ENCODE results near the gene ARHGEF1.

The ARHGEF1 gene

GRCh38 chr19:41886761-41887710 lies 4.1 kb downstream of the ARHGEF1 start:
- DNase-seq: no peak

DNA sequence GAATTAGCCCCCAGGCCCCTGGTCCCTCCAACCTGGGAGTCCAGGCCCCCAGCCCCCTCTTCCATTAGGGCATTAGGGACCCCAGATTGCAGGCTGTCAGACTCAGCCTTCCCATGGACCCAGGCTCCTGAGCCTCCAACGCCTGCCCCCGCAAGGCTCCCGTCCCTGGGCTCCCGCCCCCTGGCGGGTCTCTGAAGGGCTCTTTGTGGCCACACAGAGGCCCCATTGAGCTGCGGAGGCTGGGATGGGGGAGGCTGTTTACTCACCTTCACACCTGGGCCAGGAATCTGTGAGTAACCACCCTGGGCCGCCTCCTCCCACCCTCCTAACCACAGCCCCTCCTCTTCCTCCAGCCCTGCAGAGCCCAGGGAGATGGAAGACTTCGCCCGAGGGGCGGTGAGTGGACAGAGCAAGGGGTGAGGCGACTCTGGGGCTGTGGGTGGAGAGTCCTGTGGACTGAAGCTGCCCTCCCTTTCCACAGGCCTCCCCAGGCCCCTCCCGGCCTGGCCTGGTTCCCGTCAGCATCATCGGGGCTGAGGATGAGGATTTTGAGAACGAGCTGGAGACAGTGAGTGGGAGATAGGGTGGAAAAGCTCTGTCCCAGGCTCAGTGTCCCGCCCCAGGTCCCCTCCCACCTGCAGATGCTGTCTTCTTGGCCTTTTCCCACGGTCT lies 4.9 kb downstream of the ARHGEF1 start:
- DNase-seq: no peak

DNA sequence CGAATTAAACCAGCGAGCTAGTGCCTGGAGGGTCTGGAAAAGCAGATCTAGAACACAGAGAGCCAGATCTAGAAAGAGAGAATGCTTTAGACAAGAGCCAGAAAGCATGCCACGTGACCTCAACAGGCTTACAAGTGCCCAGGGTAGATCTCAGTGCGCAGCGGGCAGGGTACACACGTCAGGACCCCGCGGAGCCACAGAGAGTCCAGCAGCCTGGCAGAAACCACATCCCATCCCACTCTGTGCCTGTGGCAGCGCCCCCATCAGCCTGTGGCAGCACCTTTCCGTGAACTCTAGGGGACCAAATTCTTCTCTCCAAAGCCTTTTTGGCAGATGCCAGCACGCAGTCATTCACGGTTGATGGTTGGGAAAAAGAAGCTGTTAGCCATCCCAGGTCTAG lies 5.9 kb downstream of the ARHGEF1 start:
- no peak for DNase-seq

- DNase-seq: no peak
Observed at GRCh38 chr19:41889896-41890295, 6.9 kb downstream of the ARHGEF1 start.

- DNase-seq: peak; percentile 77 to 91
Observed at GRCh38 chr19:41890936-41891335, 8.0 kb downstream of the ARHGEF1 start.

DNA sequence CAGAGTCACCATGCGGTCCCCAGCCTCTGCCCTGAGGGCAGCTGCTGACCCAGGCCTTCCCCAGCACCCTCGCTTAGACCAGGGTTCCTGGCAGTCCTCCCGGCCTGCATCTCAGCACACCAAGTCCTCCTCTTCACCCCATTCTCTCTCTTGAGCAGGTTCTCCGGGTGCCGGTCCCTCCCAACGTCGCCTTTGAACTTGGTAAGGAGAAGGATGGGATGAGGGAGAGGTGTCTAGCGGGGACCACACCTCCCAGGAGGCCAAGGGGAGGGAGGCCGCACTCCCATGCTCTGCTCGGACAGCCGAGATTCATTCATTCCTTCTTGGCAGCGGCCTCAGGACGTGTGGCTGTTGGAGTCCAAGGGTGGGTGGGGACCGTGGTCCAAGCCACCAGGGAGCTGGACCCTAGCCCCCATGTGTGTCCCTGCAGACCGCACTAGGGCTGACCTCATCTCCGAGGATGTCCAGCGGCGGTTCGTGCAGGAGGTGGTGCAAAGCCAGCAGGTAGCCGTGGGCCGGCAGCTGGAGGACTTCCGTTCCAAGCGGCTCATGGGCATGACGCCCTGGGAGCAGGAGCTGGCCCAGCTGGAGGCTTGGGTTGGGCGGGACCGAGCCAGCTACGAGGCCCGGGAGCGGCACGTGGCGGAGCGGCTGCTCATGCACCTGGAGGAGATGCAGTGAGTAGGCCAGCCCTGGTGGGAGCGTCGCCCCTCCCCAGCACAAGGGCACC lies 9.4 kb downstream of the ARHGEF1 start:
- DNase-seq: no peak

- no peak for DNase-seq
Observed at GRCh38 chr19:41893899-41894298, 10.9 kb downstream of the ARHGEF1 start.

GRCh38 chr19:41894350-41894749 lies 11.4 kb downstream of the ARHGEF1 start:
- DNase-seq: no peak

GRCh38 chr19:41895745-41896580 lies 13.0 kb downstream of the ARHGEF1 start:
- DNase-seq: peak; percentile 33 to 79

DNA sequence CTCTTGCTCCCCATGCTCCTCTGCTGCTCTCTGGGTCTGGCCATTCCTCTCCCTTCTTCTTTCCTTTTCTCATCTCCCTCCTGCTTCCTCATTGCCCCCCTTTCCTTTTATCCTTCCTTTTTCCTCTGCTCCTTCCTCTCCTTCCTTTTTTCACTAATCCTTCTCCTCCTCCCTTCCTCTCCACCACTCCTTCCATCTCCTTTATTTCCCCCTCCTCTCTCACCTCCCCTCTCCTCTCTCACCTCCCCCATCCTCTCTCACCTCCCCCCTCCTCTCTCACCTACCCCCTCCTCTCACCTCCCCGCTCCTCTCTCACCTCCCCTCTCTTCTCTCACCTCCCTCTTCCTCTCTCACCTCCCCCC lies 13.6 kb downstream of the ARHGEF1 start:
- no peak for DNase-seq

DNA sequence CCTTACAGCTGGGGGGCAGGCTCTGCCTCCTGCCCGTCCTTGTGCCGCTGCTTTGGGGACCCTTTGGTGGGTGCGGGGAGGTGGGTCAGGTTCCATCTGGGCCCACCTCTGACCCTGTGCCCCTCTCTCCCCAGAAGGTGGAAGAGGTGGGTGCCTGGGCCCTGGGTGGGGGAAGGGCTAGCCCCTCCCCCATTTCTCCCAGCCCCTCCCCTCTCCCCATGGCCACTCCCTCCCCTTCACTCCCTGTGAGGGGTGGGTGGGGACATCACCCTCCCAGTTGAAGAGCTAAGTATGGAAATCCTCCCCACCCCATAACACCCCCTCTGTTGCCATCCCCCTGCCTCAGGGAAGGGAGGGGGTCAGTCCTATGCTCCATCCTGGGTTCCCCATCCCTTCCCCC lies 14.2 kb downstream of the ARHGEF1 start:
- DNase-seq: no peak

DNA sequence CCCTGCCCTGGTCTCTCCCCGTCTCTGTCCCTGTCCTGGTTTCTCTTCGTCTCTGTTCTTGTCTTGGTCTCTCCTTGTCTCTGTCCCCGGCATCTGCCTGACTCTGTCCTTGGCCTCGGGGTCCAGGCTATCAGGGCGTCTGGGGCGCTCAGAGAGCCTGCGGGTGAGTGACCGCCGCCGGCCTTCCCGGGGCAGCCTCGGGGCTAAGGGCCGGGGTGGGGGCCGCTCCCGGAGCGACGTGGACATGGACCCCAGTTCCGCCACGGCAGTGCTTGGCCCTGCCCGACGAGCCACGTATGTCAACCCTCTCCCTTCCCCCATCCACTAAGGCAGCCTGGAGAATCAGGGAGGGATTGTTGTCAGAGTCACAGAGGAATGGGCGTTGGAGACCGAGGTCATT lies 14.8 kb downstream of the ARHGEF1 start:
- no peak for DNase-seq

DNA sequence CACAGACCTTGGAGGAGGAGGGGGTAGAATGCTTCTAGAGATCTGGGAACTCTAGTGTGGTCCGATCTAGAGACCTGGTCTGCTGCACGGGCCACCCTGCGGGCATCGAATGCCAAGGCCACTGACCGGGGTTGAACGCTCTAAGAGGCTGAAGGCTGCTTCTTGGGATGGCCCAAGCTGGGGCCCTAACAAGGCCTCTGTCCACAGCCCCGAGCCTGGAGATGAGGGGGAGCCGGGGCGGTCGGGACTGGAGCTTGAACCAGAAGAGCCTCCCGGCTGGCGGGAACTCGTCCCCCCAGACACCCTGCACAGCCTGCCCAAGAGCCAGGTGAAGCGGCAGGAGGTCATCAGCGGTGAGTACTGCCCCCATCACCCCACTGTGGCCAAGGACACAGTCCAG lies 15.3 kb downstream of the ARHGEF1 start:
- no peak for DNase-seq

DNA sequence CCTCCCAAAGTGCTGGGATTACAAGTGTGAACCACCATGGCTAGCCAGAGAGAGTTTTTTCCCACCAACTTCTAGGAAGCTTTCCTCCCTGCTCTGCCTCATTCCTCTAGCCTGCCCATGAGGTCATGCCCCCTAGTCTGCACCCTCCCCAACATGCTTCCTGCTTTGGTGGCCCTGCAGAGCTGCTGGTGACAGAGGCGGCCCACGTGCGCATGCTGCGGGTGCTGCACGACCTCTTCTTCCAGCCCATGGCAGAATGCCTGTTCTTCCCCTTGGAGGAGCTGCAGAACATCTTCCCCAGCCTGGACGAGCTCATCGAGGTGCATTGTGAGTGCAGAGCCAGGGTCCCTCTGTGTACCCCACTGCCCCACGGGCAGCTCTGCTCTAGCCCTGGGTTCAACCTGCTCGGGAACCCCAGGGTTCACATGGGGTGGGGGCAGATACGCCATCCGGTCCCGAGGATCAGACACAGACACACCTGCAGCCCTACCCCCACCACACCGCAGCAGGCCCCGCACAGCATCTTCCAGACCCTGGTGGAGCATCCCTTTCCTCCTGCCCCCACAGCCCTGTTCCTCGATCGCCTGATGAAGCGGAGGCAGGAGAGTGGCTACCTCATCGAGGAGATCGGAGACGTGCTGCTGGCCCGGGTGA lies 18.9 kb downstream of the ARHGEF1 start:
- DNase-seq: no peak

GRCh38 chr19:41902594-41902993 lies 19.6 kb downstream of the ARHGEF1 start:
- DNase-seq: no peak

GRCh38 chr19:41903193-41903953 lies 20.4 kb downstream of the ARHGEF1 start:
- no peak for DNase-seq

DNA sequence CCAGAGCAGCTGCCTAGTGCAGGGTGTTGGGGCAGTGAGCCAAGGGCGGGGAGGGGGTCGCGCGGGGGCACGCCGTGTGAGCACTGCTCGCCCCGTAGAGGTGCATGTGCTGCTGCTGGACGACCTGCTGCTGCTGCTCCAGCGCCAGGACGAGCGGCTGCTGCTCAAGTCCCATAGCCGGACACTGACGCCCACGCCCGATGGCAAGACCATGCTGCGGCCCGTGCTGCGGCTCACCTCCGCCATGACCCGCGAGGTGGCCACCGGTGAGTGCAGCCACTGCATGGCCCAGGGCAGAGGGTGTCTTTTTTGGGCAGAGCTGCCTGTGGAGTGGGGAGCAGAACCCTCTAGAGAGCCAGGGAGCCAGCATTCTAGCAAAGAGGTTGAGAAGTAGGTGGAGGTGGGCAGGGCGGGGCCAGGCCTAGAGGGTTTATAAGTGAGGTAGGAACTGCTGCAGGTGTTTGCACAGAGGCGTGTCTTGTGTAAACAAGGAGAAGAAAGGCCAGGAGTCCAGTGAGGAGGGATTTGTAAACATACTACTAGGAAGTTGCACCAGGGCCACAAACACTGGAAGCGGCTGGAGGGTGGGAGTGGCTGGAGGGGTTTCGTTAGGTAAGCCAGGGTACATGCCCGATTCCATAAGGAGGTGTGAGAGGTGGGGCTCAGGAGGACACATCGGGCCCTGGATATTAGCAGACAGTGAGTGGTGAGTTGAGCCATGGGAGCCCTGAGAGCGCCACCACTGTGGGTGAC lies 21.3 kb downstream of the ARHGEF1 start:
- DNase-seq: no peak

DNA sequence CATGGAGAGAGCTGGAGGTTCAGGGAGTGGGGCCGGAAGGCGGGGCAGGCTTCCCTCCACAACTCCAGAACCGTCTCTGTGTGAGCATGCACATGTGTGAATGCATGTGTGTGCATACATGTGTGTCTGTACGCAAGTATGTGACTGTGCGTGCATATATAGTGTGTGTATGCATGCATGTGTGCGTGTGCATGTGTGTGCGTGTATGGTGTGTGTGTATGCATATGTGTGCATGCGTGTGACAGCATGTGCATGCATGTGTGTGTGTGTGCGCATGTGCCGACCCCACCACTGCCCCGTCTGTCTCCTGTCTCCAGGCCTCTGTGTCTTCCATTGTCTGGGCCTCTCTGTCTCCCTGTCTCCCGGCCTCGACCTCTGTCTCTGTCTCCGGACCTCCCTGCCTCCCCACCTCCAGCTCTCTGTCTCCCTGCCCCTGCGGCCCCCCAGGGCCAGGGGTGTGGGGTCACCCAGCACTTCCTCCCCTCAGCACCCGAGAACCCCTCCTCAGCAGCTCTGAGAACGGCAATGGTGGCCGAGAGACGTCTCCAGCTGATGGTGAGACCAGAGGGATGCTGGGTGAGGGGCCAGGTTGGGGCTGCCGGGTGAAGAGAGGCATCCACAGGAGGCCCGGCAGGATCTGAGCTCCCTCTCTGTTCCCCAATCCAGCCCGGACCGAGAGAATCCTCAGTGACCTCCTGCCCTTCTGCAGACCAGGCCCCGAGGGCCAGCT lies 22.5 kb downstream of the ARHGEF1 start:
- no peak for DNase-seq

DNA sequence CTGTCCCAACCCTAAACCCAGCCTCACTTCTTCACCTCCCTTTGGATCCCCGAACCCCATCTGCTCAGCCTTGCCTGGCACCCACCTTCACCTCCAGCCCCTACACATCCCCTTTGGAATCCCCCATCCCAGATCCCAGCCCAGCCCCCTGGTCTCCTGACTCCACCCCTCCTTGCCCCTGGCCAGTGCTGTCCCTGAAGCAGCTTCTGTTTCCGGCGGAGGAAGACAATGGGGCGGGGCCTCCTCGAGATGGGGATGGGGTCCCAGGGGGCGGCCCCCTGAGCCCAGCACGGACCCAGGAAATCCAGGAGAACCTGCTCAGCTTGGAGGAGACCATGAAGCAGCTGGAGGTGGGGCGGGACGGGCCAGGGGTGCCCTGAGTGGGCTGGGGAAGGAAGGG lies 23.3 kb downstream of the ARHGEF1 start:
- DNase-seq: no peak

Data from NCI-H524 (cell line).